ENCODE data around the gene DCXR.

DNA sequence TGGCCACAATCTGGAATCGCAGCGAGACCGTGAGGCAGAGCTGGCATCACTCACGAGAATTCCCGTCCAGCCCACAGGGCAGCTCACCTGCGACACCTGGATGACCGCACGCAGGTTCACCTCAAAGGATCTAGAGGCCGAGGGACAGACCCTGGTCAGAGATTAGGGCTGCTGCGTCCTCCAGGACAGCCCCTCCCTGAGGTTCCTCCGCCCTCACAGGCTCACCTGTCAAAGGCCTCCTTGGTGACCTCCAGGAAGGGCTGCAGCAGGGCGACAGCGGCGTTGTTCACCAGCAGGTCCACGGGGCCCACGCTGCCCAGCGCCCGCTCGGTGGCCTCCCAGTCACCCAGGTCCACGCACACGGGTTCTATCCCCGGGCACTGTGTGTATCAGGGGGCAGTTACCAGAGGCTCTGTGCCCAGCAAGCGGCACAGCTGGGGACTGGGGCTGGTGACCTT, 834 bp downstream of the DCXR start:
- TF ChIP-seq, protein P1, sequence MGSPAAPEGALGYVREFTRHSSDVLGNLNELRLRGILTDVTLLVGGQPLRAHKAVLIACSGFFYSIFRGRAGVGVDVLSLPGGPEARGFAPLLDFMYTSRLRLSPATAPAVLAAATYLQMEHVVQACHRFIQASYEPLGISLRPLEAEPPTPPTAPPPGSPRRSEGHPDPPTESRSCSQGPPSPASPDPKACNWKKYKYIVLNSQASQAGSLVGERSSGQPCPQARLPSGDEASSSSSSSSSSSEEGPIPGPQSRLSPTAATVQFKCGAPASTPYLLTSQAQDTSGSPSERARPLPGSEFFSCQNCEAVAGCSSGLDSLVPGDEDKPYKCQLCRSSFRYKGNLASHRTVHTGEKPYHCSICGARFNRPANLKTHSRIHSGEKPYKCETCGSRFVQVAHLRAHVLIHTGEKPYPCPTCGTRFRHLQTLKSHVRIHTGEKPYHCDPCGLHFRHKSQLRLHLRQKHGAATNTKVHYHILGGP (tag by site-specific recombination; IDR thresholded peaks at IDR 0.05): no peak
- TF ChIP-seq, protein P2, sequence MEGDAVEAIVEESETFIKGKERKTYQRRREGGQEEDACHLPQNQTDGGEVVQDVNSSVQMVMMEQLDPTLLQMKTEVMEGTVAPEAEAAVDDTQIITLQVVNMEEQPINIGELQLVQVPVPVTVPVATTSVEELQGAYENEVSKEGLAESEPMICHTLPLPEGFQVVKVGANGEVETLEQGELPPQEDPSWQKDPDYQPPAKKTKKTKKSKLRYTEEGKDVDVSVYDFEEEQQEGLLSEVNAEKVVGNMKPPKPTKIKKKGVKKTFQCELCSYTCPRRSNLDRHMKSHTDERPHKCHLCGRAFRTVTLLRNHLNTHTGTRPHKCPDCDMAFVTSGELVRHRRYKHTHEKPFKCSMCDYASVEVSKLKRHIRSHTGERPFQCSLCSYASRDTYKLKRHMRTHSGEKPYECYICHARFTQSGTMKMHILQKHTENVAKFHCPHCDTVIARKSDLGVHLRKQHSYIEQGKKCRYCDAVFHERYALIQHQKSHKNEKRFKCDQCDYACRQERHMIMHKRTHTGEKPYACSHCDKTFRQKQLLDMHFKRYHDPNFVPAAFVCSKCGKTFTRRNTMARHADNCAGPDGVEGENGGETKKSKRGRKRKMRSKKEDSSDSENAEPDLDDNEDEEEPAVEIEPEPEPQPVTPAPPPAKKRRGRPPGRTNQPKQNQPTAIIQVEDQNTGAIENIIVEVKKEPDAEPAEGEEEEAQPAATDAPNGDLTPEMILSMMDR (tag by site-specific recombination; IDR thresholded peaks at IDR 0.05): no peak
- no peak for TF ChIP-seq ZNF658 (tag by site-specific recombination; IDR thresholded peaks at IDR 0.05)
- no peak for TF ChIP-seq ZNF664 (tag by site-specific recombination; IDR thresholded peaks at IDR 0.05)
- no peak for TF ChIP-seq ZFP37 (tag by site-specific recombination; IDR thresholded peaks at IDR 0.05)
- no peak for TF ChIP-seq ZNF19 (tag by site-specific recombination; IDR thresholded peaks at IDR 0.05; ENCODE audit: low read depth)
- TF ChIP-seq ZNF423 (tag by site-specific recombination; IDR thresholded peaks at IDR 0.05): no peak
